Measurements from ENCODE around the gene SLC51A. TPM values are rescaled to one million over a fixed set of nuclear protein-coding genes. Genes with fewer than 3 reads are reported as not detected.

SLC51A gene
- total RNA-seq, 2 donors from 2014 or later = 0.35 TPM; not detected in 1

GRCh38 chr3:196216681-196217211 is 412 bp downstream of the SLC51A start:
- peaks cover 0 to 8% of the 10 kb centered on the region in 2 donors for H3K4me1 ChIP-seq
- H3K9me3 ChIP-seq = no peaks in the 10 kb centered on the region
- peaks cover 0 to 6% of the 10 kb centered on the region in 2 donors for H3K27me3 ChIP-seq
- no peak overlapping the region for H3K27ac ChIP-seq
- H3K4me3 ChIP-seq = no peak overlapping the region
- DNase-seq (ENCODE audit: low spot score) = no peak
- H3K36me3 ChIP-seq = no peaks in the 10 kb centered on the region
- no peak for TF ChIP-seq CTCF (IDR thresholded peaks at IDR 0.05)

DNA sequence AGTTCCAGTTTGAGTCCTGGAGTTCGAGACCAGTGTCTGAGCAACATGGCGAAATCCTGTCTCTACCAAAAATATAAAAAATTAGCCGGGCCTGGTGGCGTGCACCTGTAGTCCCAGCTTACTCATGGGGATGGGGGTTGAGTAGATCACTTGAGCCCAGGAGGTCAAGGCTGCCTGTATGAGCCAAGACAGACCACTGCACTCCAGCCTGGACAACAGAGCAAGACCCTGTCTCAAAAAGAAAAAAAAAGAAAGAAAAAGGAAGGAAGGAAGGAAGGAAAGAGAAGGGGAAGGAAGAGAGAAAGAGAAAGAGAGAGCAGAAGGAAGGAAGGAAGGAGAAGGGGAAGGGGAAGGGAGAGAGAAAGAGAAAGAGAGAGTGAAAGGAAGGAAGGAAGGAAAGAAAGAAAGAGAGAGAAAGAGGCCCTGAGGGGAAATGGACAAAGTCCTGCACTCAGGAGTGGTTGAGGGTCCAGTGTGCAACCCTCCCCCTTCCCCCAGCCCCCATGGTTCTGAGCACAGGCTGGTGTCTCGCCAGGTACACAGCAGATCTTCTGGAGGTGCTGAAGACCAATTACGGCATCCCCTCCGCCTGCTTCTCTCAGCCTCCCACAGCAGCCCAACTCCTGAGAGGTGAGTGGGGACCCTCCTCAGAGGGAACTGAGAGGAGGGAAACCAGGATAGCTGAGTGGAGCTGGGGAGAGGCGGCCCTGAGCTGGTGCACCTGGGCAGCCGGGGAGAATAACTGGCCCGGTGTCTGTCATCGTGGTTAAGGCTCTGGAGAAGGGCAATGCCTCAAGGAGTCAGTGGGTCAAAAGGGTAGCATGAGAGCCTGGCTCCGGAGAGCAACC is 1.2 kb downstream of the SLC51A start:
- Histone ChIP-seq H3K27ac (no peak overlapping the region), H3K4me3 (no peak overlapping the region), H3K36me3 (no peaks in the 10 kb centered on the region), H3K27me3 (peaks cover 0 to 6% of the 10 kb centered on the region in 2 donors), H3K9me3 (no peaks in the 10 kb centered on the region), H3K4me1 (peaks cover 0 to 8% of the 10 kb centered on the region in 2 donors)
- TF ChIP-seq CTCF (IDR thresholded peaks at IDR 0.05) = no peak
- no peak for DNase-seq (ENCODE audit: low spot score)

DNA sequence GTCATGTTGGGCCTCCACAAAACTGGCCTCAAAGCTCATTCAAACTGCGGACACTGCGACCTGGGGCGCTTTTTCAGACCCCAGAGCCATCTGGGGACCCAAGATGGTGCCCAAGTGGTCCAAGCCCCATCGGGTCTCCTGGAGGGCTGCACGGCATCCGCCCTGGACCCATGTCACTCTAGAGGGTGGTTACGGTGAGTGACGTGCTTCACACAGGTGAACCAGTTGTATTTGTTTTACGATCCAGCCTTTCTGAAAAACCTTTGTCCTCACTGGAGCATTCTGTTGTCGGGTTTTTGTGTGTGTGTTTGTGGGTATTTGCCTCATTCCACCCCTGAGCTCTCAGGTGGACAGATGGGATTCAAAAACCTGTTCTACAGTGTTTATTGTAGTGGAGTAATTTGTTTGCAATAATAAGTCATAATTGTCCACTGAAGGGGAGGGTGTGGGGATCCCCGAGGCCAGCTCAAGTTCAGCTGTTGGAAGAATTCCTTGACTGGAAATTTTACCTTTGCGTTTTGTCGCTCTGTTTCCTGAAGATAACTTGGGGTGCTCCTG is 1.9 kb downstream of the SLC51A start:
- no peaks in the 10 kb centered on the region for H3K9me3 ChIP-seq
- no peak for DNase-seq (ENCODE audit: low spot score)
- no peak overlapping the region for H3K4me3 ChIP-seq
- H3K4me1 ChIP-seq = peaks cover 0 to 8% of the 10 kb centered on the region in 2 donors
- TF ChIP-seq CTCF (IDR thresholded peaks at IDR 0.05) = no peak
- no peaks in the 10 kb centered on the region for H3K36me3 ChIP-seq
- no peak overlapping the region for H3K27ac ChIP-seq
- peaks cover 0 to 6% of the 10 kb centered on the region in 2 donors for H3K27me3 ChIP-seq

GRCh38 chr3:196219194-196219969 is 3.0 kb downstream of the SLC51A start:
- Histone ChIP-seq H3K27me3 (peaks cover 0 to 6% of the 10 kb centered on the region in 2 donors), H3K27ac (no peak overlapping the region), H3K4me1 (peaks cover 0 to 8% of the 10 kb centered on the region in 2 donors), H3K4me3 (peak overlapping the region in 1 of 2 donors; percentile 24), H3K36me3 (no peaks in the 10 kb centered on the region), H3K9me3 (no peaks in the 10 kb centered on the region)
- peak; percentile 78 for DNase-seq (ENCODE audit: low spot score)
- TF ChIP-seq CTCF (IDR thresholded peaks at IDR 0.05) = no peak

- Histone ChIP-seq H3K27me3 (peaks cover 0 to 6% of the 10 kb centered on the region in 2 donors), H3K4me1 (peaks cover 0 to 8% of the 10 kb centered on the region in 2 donors), H3K9me3 (no peaks in the 10 kb centered on the region), H3K4me3 (no peak overlapping the region), H3K27ac (no peak overlapping the region), H3K36me3 (no peaks in the 10 kb centered on the region)
- no peak for TF ChIP-seq CTCF (IDR thresholded peaks at IDR 0.05)
- no peak for DNase-seq (ENCODE audit: low spot score)
Observed at GRCh38 chr3:196219970-196220311, 3.6 kb downstream of the SLC51A start.
